Rectal smooth muscle tissue (tissue), 1 donor: Measurements from ENCODE around the gene UBASH3B.
A peak's percentile ranks its signal among the peaks of the same experiment; 100 is the strongest.

ENCODE experiments used
- H3K27ac ChIP-seq: one replicate; pipeline ENCODE4 v1.7.0; 2013; ENCODE audit warnings: low read depth, low read length, inconsistent platforms
- H3K27me3 ChIP-seq: one replicate; pipeline ENCODE4 v1.7.0; 2013; ENCODE audit warnings: low read length; ENCODE audit not compliant: control insufficient read depth, insufficient read depth
- H3K36me3 ChIP-seq: one replicate; pipeline ENCODE4 v1.7.0; 2013; ENCODE audit warnings: low read length; ENCODE audit not compliant: control insufficient read depth, insufficient read depth
- H3K4me1 ChIP-seq: one replicate; pipeline ENCODE4 v1.7.0; 2013; ENCODE audit warnings: low read length; ENCODE audit not compliant: control insufficient read depth, insufficient read depth
- H3K4me3 ChIP-seq: one replicate; pipeline ENCODE4 v1.7.0; 2013; ENCODE audit warnings: low read length
- H3K9ac ChIP-seq: one replicate; pipeline ENCODE4 v1.7.0; 2013; ENCODE audit warnings: low read length

The UBASH3B gene

DNA sequence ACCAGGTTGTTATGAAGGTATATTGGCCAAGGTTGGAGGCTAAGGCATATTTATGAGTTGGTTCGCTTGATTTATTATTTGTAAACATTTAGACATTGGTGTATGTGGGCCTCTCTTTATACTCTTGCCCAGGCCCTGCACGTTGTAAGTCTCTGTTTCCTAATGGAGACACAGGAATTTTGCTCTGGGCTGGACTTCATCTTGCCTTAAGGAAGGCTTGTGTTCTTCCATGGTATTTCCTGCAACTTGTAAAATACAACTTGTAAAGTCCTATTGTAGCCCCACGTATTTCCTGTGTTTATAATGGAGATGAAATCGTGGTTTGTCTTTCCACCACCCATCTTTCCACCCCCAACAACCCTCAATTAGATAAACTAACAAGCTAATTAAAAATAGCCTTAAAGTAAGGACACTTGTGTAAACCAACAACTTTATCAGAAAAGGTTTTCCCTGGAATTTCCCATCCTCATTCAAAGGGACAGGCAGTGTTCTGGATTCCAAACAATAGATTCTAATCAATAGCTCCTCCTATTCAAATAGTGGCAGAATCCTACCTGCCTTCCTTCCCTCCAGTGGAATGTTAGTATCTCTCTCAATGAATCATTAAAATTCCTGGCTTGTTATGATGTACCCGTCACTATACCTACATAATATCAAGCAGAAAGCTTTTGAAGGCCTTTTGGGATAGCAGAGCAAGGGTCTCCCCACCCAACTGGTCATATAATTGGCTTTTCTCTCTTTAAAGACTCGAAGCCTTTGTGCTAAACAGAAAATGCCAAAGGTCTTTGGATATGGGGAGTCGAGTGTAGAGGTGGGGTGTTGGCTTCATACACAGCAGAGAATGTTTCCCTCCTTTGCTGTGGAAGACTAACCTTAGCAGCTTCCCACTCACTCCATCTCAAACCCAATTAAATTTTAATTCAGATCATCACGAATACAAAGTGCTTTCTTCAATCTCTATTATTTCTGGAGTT is 77.1 kb downstream of the UBASH3B start:
- H3K9ac ChIP-seq, result no peak overlapping the region
- H3K27ac ChIP-seq, result no peak overlapping the region
- no peak overlapping the region for H3K4me3 ChIP-seq
- no peaks in the 10 kb centered on the region for H3K4me1 ChIP-seq
- H3K36me3 ChIP-seq, result no peaks in the 10 kb centered on the region
- no peaks in the 10 kb centered on the region for H3K27me3 ChIP-seq

DNA sequence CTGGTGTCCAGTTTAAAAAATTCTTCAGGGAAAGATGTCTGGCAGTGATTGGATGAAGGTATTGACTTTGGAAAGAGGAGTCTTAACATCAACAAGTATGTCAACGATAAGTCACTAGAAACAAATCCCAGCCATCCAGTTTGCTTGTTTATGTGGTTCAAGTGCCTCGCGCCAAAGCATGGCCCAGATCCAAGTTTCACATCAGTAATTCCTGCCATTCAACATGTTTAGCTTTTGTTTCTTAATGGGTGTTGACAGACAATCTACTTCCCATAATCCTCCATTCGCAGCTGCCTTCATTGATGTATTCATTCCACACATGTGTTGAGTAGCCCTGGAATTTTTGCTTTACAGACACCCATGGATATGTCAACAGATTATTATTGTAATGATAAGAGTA is 77.8 kb downstream of the UBASH3B start:
- H3K4me3 ChIP-seq, result no peak overlapping the region
- H3K27me3 ChIP-seq, result no peaks in the 10 kb centered on the region
- no peaks in the 10 kb centered on the region for H3K4me1 ChIP-seq
- H3K27ac ChIP-seq, result no peak overlapping the region
- no peak overlapping the region for H3K9ac ChIP-seq
- no peaks in the 10 kb centered on the region for H3K36me3 ChIP-seq

DNA sequence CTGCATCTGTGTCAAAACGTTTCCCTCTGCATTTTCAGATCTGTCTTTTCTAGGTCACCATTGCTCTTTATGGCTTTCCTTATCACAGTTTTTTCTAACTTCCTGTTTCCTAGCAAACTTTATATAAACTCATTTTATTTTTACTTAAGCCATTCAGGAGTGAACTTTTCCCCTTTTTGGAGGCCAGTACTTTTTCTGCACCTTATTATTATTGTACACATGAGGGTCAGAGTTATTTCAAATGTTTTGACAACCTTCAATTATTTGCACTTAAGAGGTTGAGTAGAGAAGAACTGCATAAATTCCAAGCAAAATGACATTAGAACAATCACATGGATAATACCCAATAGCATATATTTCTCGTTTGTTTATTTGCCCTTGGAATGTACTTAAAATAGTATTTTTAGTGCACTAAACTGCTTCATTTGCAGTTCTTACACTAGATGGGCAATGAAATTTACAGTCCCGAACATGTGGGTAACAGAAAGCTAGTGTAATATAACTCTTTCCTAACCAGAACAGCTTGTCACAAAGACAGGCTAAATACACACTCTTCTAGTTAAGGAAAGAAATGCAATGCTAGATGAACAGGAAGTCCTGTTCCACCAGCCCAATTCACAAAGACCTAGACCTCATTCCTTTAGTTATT is 79.5 kb downstream of the UBASH3B start:
- H3K4me1 ChIP-seq, result no peaks in the 10 kb centered on the region
- no peak overlapping the region for H3K4me3 ChIP-seq
- H3K27ac ChIP-seq, result no peak overlapping the region
- no peak overlapping the region for H3K9ac ChIP-seq
- H3K27me3 ChIP-seq, result no peaks in the 10 kb centered on the region
- H3K36me3 ChIP-seq, result no peaks in the 10 kb centered on the region

DNA sequence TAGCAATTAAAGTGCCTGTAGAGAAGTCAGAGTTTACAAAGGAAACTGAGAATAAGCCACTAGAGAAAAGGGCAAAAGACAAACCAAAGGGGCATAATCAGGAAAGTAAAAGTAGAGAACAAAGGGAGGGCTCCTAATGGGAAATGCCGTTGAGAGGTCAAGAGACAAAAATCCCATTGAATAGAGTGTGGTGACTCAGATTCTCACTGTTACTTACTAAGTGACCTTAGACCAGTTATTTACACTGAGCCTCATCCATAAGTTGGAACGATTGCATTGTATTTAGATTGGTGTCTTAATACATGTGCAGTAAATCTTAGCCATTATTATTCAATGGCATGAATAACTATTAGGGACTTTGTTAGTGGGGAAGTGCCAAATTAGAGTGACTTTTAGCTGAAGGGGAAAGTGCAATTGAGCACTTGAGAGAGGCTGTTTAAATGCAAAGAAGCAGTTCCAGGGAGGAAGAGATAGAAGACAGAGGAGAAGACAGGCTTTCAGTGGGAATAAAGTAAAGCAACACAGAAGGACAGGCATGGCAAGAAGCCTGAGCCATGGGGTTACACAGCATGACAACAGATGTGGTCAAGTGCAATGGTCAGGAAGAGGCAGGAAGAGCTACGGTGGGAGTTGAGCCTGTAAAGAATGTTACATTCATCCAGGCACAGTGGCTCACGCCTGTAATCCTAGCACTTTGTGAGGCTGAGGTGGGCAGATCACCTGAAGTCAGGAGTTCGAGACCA is 82.6 kb downstream of the UBASH3B start:
- H3K27me3 ChIP-seq, result no peaks in the 10 kb centered on the region
- H3K9ac ChIP-seq, result no peak overlapping the region
- H3K4me1 ChIP-seq, result no peaks in the 10 kb centered on the region
- H3K4me3 ChIP-seq, result no peak overlapping the region
- H3K36me3 ChIP-seq, result no peaks in the 10 kb centered on the region
- no peak overlapping the region for H3K27ac ChIP-seq

DNA sequence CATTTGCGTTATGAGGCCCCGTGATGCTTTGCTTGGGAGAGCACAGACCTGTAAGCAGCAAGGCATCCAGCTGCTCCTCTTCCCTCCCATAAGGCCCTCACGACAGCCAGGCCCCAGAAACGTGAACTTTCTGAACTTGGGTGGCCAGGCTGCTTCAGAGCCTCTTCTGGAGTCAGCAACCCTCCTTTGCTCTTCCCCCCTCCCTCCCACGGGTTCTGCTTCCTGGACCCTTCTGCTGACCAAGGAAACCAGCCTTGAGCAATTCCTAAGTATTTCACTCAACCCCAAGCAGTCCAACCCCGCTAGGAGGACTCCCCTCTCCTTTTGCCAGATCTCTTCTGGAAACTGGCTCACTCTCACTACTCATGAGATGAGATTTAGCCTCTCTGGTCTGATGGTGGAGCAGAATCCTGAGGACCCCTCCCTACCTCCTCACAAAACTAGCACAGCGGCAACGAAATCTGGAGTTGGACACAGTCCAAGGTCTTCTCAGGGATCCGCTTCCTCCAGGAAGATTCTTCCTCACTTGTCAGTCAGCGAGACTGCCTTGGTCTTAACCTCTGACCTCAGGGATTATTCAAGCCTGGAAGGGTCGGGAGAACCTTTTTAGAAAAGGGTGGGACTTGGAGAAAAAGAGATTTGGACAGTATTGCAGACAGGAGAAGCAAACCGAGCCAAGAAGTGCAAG is 86.2 kb downstream of the UBASH3B start:
- no peak overlapping the region for H3K4me3 ChIP-seq
- H3K27ac ChIP-seq, result peak overlapping the region; percentile 38

DNA sequence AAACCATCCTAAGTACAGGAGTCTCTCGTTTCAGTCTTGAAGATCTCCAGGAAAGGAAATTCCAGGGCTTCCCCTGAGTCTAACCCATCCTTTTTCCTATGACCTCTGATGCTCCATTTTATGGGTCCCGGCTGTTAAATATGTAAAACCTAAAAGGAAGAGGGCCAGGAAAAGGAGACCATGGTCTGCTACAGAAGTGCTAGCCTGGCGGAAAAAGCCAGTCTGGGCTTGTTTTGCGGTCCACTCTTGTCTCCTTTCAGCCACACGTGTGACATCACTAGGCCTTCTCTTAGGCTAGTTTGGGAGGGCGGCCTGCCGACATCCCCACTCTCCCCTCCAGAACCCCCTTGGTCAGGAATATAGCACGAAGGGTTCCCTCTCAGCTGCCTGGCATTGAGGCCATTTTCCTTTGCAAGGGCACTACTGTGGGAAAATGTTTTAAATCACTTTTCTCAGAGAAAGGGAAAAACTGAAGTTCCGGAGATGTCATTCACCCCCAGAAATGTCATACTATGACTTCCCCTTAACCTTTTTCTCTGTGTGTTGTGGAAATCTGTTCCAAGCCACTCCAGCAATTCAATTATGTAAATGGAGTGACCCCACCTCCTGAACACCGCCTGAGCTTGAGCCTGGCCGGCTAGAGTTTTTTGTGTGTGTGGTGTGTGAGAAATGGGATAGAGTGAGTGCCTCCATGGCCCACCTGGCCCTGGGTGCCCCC is 86.9 kb downstream of the UBASH3B start:
- Histone ChIP-seq H3K27ac (peak overlapping the region; percentile 38), H3K4me3 (no peak overlapping the region), H3K36me3 (no peaks in the 10 kb centered on the region), H3K27me3 (no peaks in the 10 kb centered on the region), H3K9ac (no peak overlapping the region), H3K4me1 (no peaks in the 10 kb centered on the region)

More for the DNA sequence above, 86.2 kb downstream of the UBASH3B start:
- no peaks in the 10 kb centered on the region for H3K27me3 ChIP-seq
- no peaks in the 10 kb centered on the region for H3K36me3 ChIP-seq
- no peaks in the 10 kb centered on the region for H3K4me1 ChIP-seq
- H3K9ac ChIP-seq, result no peak overlapping the region

DNA sequence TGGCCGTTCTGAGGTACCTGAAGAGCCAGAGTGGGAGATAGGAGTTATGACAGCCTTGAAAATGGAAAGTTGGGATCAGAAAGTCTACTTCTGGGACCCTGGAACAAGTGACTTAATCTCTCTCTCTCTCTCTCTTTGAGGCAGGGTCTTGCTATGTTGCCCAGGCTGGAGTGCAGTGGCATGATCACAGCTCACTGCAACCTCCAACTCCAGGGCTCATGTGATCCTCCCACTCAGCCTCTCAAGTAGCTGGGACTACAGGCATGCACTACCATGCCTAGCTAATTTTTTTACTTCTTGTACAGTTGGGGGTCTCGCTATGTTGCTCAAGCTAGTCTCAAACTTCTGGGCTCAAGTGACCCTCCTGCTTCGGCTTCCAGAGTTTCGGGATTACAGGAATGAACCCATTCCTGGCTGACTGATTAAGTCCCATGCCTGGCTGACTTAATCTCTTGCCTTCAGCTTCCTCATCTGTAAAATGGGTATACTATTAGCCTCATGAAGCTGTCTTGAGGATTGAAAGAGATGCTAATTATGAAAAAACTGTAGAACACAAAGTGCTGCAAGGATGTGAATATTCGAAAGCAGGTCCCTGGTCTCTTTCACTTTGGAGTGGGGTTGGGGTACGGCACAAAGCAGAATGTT is 87.7 kb downstream of the UBASH3B start:
- Histone ChIP-seq H3K4me3 (no peak overlapping the region), H3K4me1 (no peaks in the 10 kb centered on the region), H3K27me3 (no peaks in the 10 kb centered on the region), H3K27ac (no peak overlapping the region), H3K36me3 (no peaks in the 10 kb centered on the region), H3K9ac (no peak overlapping the region)

DNA sequence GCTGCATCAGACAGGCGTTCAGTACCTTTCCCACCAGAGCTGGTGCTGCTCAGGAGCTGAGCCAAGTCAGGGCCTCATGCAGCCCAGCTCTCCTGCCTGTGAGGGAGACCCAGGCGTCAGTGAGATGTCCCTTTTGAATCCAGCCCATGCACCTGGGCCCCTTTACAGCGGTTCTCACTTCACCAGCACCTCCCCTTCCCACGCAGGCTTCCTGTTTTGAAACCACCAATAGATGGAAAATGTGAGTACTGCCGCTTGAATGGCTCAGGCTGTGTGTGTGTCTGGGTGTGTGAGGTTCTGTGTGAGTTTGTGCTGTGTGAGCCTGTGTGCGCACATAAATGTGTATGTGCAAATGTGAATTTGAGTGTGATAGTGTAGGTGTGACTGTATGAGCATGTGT is 88.4 kb downstream of the UBASH3B start:
- no peaks in the 10 kb centered on the region for H3K27me3 ChIP-seq
- no peaks in the 10 kb centered on the region for H3K36me3 ChIP-seq
- no peak overlapping the region for H3K4me3 ChIP-seq
- H3K9ac ChIP-seq, result no peak overlapping the region
- no peaks in the 10 kb centered on the region for H3K4me1 ChIP-seq
- no peak overlapping the region for H3K27ac ChIP-seq

DNA sequence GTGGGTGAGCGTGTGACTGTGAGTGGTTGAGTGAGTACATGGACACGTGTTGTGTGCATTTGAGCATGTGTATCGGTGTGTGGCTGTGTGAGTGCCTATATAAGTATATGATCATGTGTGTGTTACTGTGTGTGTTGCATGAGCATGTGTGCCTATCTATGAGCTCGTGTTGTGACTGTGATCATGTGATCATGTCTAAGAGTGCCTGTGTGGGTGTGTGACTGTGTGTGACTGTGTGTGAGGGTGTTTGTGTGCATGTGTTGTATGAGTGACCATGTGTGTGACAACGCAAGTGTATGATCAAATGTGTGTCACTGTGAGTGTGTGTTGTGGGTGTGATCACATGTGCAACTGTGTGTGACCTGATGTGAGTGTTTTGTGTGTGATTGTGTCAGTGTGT is 88.8 kb downstream of the UBASH3B start:
- Histone ChIP-seq H3K4me1 (no peaks in the 10 kb centered on the region), H3K36me3 (no peaks in the 10 kb centered on the region), H3K4me3 (no peak overlapping the region), H3K27me3 (no peaks in the 10 kb centered on the region), H3K27ac (no peak overlapping the region), H3K9ac (no peak overlapping the region)

DNA sequence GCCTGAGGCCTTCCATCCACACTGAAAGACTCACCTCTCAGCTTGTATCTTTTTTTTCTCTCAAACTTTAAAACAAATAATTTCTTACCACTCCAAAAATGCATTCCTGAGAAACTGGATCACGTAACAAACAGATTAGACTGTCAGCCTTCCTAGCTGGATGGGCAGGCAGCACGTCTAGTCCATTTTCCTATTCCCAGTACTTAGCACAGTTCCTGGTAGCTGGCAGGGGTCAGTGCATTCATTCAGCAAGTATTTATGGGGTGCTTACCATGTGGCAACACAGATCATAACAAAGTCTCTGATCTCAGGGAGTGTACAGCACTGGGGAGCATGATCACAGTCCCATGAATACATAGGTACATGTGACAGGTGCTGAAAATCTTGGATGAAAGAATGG is 89.6 kb downstream of the UBASH3B start:
- Histone ChIP-seq H3K27ac (no peak overlapping the region), H3K4me3 (no peak overlapping the region), H3K36me3 (no peaks in the 10 kb centered on the region)

DNA sequence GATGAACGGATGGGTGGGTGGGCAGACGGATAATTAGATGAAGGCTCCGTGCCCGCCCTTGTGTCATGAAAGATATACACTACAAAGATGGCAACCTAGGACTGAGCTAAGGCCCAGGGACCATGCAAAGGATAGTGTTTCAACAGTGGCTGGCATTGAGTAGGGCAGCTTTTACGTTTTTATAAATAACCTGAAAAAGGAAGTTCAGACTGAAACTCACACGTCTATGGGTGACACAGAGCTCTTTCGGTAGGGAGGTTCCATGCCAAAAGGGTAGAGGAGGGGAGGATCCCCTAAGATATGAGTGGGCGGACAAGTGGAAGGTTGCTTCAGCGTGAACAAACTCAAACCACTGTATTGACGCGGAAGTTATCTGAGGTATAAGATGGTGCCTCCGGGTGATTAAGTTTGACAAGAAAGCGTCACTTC is 90.5 kb downstream of the UBASH3B start:
- Histone ChIP-seq H3K4me1 (no peaks in the 10 kb centered on the region), H3K27ac (no peak overlapping the region)

More for the DNA sequence above, 89.6 kb downstream of the UBASH3B start:
- H3K9ac ChIP-seq, result no peak overlapping the region
- H3K27me3 ChIP-seq, result no peaks in the 10 kb centered on the region
- H3K4me1 ChIP-seq, result no peaks in the 10 kb centered on the region

More for the DNA sequence above, 90.5 kb downstream of the UBASH3B start:
- no peaks in the 10 kb centered on the region for H3K27me3 ChIP-seq
- no peaks in the 10 kb centered on the region for H3K36me3 ChIP-seq
- no peak overlapping the region for H3K4me3 ChIP-seq
- H3K9ac ChIP-seq, result no peak overlapping the region
